GM18511 (cell line): ENCODE measurements around the gene SLC11A2.
"Not testable (repeated sequence)": the region's sequence is repeated elsewhere in the genome, so short reads cannot be mapped to it uniquely, and the experiment has no call there.

Source experiments
- ATAC-seq: cut with Tn5 transposase; IDR thresholded peaks from one replicate; pipeline ENCODE4 v1.9.1; 2021; ENCODE audit warnings: mild to moderate bottlenecking, moderate library complexity; ENCODE audit not compliant: unreplicated experiment

SLC11A2 gene

DNA sequence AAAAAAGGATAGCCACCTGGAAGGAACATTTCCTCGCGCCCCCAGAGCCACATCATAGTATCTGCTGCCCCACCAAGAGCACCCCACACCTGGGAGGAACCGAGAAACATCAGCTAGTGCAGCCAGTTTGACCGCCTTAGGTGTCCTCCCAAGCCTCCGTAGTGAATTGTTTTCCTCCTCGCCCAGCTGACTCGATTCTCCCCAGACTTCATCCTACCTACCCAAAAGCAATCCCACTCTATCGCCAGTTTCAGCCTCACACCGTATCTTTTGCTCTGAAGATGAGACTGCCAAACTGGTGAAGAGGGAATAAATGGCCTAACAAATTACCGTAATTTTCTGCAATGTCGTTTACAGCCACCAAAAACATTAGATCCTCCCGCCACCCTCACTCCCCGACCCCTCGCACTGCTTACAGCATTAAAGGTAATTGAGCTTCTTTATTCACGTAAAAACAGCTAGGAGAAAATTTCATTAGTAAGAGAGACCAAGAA is 1.2 kb upstream of the SLC11A2 start:
- ATAC-seq, result no peak

DNA sequence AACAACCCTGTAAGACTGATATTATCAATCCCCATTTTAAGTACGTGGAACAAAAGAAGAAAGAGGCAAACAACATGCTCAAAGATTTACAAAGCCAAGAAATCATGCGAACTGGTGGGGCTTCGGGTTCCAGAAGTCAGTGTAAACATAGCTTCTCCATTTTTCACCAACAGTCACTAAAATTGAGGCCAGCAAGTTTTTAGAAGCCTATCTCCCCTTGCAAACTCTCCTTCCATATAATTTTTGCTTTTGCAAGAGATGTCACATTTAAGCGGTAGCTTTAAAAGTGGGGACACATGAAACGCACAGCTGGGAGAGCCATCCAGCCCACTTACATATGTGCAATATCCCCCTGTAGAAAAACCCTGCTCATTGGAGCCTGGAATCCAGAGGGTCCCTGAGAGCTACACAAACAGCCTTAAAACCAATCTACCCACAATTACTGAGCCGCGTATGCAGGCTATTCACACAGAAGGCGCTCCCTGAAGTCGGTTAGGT is 797 bp downstream of the SLC11A2 start:
- ATAC-seq, result no peak

DNA sequence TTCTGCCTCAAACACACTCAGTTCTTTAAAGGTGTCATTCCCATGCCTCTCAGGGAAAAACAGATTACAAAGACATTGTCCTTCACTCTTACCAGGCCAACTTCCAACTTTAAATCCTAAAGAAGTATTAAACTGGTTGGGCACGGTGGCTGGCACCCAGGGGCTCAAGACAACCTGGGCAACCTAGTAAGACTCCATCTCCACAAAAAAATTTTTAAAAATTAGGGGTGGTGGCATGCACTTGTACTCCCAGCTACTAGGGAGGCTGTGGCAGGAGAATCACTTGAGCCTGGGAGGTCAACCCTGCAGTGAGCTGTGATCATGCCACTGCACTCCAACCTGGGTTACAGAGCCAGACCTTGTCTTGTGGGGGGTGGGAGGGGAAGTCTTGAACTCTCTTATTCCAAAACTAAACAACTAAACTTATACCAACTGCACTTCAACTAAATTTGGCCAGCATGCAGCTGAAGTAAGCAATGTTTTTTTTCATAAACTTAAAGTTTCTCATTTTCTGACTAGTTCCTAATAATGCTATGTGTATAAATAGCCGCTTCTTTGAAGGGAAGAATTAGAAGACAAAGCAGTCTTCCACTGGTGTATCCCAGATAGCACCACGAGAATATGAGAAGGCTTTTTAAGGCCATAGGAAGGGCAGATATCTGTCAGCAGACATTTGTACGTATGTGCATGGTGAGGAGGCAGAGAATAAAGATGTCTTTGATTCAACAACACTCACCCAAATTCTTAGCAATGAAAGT is 2.4 kb downstream of the SLC11A2 start:
- no peak for ATAC-seq

DNA sequence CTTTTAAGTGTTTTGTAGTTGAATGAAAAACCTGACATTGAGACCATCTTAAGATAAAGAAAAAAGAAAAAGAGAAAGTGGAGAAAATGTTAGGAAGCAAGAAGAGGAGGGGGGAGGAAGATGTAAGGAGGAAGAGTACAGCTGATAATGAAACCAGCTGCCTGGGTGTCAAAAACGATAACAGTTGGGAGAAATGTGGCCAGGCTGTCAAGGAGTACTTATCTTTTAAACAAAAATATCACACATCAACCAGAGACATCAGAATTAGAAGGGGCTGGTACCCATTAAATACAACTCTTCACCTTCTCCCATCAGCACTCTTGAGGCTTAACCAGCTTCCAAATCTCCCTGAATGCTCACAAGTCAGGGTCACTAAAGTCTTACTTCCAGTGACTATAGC is 4.5 kb downstream of the SLC11A2 start:
- no peak for ATAC-seq

DNA sequence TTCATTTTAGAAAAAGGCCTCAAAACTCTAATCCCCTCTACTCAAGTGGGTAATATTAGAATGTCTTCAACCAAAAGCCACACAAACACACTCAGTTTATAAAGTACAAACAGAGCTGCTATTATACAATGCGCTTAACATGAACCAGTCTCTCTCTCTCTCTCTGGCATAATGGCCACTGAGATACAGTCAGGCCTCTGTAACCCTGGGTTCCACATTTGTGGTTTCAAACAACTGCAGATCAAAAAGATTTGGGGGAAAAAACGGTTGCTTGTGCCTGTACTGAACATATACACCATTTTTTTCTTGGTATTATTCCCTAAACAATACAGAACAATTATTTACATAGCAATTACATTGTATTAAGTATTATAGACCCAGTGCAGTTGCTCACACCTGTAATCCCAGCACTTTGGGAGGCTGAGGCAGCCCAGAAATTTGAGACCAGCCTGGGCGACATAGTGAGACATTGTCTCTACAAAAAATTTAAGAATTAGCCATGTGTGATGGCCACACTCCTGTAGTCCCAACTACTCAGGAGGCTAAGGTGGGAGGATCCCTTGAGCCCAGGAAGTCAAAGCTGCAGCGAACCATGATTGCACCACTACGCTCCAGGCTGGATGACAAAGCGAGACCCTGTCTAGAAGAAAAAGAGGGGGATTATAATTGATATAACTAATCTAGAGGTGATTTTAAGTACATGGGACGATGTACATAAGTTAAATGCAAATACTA is 5.6 kb downstream of the SLC11A2 start:
- no peak for ATAC-seq

DNA sequence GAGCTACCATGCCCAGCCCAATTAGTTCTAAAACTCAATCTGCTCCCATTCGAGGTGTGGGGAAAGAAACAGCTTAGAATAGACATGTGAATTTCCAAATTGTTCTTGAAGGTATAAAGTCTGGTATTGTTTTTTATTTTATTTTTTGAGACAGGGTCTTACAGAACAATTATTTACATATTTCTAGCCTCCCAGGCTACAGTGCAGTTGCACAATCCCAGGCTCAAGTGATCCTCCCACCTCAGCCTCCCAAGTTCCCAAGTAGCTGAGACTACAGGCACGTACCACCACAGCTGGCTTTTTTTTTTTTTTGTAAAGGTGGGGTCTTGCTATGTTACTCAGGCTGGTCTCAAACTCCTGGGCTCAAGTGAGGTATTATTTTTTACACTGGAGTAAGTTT is 6.3 kb downstream of the SLC11A2 start:
- ATAC-seq, result no peak

DNA sequence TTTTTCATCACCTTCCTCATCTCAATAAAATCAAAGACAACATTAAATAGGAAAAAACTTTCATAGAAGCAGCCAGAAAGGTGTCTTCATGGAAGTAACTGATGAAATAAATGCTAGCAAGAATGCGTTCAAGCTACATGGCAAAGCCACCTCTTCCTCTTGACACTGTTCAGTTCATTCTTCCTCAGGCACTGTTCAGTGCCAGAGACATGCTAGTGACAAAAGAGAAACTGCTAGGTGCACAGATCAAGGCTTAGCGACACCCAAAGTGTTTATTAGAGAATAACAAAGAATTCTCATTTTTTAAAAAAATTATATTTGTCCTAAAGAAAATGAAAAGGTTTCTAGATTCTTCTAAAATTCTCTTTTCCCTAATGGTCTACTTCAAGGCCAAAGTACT is 7.2 kb downstream of the SLC11A2 start:
- no peak for ATAC-seq

DNA sequence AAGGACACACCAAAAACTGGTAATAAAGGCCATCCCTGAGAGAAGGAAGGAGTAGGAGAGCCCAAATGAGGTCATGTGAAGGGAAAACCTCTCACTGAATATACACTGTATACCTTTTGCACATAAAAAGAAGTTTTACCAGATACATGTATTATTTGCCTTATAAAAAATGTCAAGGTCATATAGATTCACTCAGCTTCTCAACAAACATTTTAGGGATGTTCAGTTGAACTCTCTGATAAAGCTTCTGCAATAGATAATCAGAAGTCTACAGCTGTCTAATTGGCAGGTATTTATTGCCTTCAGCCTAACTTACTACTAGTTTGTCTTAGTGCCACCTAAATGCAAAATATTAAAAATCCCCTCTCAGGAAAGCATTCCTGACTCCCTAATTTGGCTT is 8.7 kb downstream of the SLC11A2 start:
- ATAC-seq, result no peak

DNA sequence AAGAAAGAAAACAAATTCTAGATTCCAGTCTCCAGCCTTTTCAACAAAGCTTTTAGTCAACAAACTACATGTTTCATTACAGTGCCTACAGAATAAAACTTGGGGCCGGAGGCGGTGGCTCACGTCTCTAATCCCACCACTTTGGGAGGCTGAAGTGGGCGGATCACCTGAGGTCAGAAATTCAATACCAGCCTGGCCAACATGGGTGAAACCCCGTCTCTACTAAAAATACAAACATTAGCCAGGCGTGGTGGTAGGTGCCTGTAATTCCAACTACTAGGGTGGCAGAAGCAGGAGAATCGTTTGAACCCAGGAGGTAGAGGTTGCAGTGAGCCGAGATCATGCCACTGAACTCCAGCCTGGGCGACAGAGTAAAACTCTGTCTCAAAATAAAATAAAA is 11.7 kb downstream of the SLC11A2 start:
- ATAC-seq, result not testable (repeated sequence)

DNA sequence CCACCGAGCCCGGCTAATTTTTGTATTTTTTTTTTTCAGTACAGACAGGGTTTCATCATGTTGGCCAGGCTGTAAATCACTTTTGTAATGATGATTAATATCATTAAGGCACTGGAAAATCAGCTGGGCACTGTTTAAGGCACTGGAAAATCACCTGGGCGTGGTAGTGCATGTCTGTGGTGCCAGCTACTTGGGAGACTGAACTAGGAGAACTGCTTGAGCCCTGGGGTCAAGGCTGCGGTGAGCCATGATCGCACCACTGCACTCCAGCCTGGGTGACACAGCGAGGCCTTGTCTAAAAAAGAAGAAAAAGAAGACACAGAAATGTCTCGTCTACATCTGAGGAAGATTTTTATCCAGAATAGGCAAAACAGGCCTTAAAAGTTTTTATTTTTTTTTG is 12.7 kb downstream of the SLC11A2 start:
- no peak for ATAC-seq

DNA sequence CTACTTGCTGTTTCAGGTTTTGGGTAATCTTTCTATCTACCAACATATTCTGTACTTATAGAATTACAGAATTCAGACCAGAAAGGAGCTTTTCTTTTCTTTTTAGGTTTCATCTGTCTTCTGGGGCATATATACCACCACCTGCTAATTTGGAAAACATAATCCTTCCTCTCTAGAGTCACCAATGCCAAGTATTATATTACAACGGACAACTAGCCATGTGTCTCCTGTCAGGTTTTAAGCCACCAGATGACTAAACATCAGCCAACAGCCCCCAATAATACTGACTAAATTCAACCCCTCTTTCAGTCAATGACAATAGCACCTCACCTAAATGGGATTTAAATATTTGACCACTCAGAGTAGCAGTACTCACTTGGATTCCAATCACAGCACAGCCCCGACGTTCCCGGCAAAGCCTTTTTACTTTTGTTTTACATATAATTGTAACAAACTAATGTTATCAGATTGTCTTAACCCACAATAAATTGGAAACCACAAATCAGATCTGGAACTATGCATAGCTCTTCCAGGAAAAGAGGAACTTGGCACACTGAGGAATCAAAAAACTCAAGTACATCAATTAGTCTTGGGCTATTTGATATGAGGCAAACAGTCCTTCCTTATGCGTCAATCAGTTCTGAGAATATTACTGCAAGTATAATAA is 13.5 kb downstream of the SLC11A2 start:
- ATAC-seq, result no peak

DNA sequence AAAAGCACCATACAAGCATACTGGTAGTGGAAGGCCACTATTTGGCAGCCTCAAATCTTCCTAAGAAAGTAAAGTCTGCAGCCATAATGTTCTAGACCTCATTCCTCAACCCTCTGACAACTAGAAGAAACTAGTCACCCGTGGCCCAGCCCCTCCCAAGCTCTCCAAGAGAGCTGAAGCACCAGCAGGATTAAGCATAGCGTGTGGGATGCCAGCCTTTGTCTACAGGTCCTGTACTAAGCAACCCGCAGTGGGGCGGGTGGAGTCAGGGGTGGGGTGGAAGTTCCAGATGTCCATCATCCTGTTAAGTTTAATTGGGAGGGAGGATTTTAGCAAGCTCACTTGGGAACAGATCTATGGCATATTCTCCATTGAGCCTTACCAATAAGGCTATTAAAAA is 14.2 kb downstream of the SLC11A2 start:
- ATAC-seq, result no peak

DNA sequence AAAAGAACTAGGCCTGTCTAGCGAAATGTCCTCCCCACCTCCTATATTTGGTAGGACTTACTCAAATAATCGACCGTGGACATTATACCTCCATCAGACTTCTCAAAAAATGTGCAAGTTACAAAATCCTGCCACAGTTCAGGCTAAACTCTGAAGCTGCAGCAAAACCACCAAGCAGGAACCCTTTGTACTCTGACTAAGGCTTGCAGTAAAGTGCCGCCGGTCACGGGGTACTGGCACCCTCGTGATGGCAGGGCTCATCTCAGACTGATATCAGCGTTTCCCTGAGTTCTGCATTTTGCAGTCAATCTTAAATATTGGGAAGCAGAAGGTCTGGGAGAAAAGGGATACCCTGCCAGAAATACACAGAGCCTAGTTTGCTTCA is 17.1 kb downstream of the SLC11A2 start:
- ATAC-seq, result no peak

DNA sequence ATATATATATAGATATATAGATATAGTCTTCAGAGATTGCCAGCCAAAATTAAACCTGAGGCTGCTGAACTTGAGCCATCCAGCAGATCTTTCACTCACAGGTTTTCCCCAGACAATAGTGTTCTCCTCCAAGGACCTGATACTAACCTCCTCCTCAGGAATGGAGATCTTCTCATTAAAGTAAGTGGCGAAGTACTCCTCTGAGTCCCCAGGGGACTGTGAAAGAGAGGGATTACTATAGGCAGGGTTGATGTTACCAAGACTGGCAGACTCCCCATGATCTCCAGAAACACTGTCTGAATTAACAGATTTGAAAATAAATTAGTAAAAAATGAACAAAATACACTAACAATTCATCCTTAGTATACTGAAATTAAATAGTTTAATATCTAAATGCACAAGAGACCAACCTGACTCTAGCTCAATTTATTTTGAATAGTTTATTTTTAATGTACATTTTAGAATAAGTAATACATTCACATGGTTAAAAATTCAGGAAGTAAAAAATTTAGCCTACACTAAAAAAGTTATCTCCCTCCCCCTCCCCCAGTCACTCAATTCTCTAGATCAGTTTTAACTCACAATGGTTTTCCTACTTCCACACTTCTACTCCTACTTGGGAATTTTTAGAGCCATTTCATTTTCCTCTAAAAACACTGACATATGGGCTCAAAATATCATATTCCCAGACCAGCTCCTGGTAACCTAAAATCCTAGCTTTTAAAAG is 17.7 kb downstream of the SLC11A2 start:
- ATAC-seq, result no peak

DNA sequence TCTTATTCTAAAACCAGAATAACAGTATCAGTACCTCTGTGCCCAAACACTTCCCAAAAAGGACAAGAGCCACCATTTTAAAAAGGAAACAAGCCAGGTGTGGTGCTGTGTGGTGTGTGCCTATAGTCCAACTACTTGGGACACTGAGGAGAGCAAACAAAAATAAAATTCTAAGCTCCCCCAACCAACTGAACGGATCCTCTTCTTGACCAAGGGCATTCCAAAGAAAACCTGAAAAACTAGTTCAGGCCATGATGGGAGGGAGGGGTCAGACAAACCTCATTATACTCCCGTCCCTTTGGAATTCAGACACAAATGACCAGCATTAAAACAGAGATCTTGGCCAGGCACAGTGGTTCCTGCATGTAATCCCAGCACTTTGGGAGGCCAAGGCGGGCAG is 20.5 kb downstream of the SLC11A2 start:
- no peak for ATAC-seq

DNA sequence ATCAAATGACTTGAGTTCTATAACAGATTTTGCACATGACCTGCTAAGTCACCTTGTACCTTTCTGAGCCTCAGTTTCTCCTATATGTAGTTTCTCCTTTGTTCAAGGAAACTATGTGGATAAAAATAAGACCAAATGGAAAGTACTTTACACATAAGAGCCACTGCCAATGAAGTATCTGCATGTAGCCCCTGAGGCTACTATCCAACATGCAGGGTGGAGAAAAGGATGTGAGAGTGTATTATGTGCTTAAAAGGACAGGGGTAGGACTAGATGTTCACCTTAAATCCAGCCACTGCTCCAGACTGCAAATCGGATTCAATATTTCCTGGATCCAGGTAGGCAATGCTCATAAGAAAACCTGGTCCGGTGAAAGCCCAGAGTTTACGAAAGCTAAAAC is 21.2 kb downstream of the SLC11A2 start:
- no peak for ATAC-seq

DNA sequence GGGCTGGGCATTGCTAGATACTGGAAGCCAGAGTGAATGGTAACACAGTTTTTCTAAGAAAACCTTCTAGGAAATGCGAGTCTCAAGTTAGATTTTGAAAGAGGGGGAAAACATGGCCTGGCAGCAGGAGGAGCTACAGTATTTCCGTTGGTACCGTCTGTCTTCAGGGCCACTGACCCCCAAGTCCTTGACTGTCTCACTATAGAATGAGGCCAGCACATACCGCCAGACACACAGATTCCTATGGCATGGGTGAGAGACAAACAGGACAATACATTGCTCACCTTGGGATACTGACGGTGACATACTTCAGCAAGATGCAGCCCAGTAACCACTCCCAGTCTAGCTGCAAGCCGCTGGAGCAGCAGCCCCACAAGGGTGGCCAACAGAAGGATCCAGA is 21.7 kb downstream of the SLC11A2 start:
- ATAC-seq, result no peak

DNA sequence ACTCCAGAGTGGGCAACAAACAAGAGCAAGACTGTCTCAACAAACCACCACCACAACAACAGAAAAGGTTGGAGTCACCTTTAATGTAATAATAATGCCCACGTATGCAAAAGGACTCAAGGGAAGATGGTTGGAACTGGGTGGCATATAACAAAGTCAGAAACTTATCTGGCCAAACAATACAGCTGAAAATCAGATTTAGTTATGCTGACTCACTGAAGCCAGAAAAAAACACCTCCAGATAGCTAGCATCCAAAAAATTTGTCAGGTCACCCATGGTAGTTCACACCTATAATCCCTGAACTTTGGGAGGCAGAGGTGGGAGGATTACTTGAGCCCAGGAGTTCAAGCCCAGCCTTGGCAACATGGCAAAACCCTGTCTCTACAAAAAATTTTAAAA is 24.4 kb downstream of the SLC11A2 start:
- ATAC-seq, result no peak

DNA sequence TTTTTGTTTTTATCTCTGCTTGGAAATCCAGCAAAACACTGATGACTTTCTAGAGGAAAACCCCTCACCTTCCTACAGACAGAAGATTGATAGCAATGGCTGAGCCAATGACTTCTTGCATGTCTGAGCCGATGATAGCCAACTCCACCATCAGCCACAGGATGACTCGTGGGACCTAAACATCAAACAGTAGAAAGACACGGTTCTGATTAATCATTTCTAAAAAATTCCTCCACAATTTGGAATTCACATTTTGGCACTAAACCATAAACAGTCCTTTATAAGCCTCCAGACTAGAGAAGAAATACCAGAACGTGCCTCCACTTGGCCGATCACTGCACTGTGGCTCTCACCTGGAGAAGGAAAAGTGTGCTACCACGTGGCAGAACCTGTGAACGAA is 25.9 kb downstream of the SLC11A2 start:
- ATAC-seq, result no peak

DNA sequence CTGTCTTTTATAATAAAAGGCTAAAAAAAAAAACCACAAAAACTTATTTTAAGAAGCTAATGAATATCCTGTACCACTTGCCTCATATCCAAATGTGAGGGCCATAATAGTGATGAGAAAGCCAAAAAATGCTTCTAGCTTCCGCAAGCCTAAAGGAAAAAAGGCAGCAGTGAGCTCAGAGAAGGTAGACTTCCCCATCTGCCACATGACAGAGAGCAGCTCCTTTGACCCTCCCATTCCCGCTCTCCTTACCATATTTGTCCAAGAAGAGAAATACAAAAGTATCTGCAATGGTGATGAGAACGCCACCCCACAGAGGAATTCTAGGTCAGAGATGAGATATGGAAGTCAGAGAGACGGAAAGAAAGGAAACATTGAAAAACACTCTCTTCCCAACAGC is 27.1 kb downstream of the SLC11A2 start:
- no peak for ATAC-seq

DNA sequence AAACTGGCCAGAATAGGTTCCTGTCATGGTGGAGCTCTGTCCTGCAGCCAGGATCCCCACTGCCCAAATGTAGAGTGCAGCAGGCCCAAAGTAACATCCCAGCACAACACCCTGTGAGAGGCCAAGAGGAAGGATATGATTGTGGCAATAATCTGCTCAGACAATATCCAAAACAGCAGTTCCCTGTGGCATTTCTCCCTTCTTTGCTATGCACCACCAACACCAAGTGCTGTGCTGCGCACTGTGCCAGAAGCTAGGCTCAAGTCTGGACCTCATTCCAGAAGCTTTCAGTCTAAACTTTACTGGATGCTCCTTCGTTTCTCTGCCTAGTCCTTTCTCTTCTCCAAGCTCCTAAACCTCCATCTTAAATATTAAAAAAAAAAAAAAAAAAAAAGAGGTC is 33.4 kb downstream of the SLC11A2 start:
- ATAC-seq, result no peak
